ENCODE measurements around the gene SH2B3.
"Not testable (repeated sequence)": the region's sequence is repeated elsewhere in the genome, so short reads cannot be mapped to it uniquely, and the experiment has no call there.

Gene SH2B3

GRCh38 chr12:111387747-111388323 is 17.9 kb upstream of the SH2B3 start:
- DNase-seq: no peak

DNA sequence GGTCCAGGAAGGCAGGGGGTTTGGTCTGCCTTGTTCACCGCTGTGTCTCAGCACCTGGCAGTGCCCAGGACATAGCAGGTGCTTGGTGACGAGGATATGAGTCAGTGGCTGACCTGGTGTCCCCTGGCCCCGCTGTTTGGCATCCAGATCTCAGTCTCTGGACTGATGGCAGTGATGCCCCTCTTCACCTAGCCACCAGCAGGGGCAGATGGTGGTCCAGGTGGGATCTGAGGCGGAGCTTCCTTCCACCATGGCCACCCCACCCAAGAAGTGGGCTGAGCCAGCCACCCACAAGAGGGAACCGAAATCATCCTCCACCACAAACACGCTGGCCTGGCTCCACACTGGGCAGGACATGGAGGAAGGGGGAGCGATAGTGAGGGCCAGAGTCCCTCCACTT is 16.1 kb upstream of the SH2B3 start:
- DNase-seq: no peak

- no peak for DNase-seq
Measured at GRCh38 chr12:111390910-111391309, 14.8 kb upstream of the SH2B3 start.

DNA sequence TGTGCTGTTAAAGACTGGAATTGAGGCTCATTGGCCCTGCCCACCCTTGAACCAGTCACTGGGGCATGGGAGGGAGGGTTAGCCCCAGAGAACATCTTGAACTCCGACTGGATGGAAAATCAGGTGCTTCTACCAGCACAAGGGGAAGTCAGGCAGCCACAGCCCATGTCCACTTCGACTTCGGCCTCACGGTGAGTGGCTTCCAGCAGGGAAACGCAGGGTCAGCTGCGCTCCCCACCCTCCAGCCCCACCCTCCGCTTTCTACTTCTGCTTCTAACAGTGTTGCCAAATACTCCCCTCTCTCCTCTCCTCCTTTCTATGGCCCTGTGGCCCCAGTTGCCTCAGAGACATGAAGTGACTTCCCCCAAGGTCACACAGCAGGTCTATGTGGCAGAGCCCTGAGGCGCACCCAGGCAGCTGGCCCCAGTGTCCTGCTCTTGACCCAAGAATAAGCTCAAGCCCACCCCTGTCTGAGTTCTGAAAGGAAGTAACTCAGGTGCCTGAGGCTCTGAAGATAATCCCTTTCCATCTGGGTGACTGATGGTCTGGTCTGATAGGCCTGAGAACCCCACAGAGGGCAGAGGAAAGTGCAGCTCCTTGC is 11.9 kb upstream of the SH2B3 start:
- no peak for DNase-seq

GRCh38 chr12:111394480-111394879 is 11.2 kb upstream of the SH2B3 start:
- DNase-seq: no peak

GRCh38 chr12:111395336-111396187 is 10.2 kb upstream of the SH2B3 start:
- no peak for DNase-seq

GRCh38 chr12:111396271-111396670 is 9.5 kb upstream of the SH2B3 start:
- not testable (repeated sequence) for DNase-seq

- DNase-seq: peak; percentile 76
Measured at GRCh38 chr12:111396726-111397445, 8.8 kb upstream of the SH2B3 start.

- DNase-seq: no peak
Measured at GRCh38 chr12:111398530-111398929, 7.2 kb upstream of the SH2B3 start.

- not testable (repeated sequence) for DNase-seq
Measured at GRCh38 chr12:111399741-111400404, 5.8 kb upstream of the SH2B3 start.

DNA sequence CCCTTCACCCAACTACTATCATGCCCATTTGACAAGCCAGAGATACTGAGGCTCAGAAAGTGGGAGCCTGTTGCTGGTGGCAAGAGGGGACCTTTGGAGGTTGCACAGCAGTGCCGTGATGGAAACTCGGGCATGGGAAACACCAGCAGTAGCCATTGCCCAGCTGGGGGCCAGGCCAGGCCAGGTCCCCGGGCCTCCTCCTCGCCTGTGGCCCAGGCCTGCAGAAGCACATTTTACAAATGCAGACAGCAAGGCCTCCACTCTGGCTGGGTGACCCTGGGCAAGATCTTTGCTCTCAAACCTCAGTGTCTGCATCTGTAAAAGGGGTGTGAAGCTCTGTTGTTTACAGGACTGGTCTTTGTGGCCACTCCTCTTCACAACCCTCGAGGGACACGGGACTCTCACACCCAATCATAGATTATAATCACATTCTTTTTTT is 4.5 kb upstream of the SH2B3 start:
- no peak for DNase-seq

DNA sequence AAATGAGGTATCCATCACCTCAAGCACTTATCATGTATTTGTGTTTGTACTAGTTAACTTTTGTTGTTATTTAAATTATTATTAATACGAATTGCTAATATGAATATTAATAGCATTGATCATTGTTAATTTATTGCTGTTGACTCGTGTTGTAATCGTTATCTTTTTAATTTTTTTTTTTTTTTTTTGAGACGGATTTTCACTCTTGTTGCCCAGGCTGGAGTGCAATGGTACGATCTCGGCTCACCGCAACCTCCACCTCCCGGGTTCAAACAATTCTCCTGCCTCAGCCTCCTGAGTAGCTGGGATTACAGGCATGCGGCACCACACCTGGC is 3.3 kb upstream of the SH2B3 start:
- not testable (repeated sequence) for DNase-seq

- DNase-seq: peak; percentile 70
Measured at GRCh38 chr12:111404362-111405148, 1.2 kb upstream of the SH2B3 start.

GRCh38 chr12:111405149-111405858 is 419 bp upstream of the SH2B3 start:
- peak; percentile 94 for DNase-seq

DNA sequence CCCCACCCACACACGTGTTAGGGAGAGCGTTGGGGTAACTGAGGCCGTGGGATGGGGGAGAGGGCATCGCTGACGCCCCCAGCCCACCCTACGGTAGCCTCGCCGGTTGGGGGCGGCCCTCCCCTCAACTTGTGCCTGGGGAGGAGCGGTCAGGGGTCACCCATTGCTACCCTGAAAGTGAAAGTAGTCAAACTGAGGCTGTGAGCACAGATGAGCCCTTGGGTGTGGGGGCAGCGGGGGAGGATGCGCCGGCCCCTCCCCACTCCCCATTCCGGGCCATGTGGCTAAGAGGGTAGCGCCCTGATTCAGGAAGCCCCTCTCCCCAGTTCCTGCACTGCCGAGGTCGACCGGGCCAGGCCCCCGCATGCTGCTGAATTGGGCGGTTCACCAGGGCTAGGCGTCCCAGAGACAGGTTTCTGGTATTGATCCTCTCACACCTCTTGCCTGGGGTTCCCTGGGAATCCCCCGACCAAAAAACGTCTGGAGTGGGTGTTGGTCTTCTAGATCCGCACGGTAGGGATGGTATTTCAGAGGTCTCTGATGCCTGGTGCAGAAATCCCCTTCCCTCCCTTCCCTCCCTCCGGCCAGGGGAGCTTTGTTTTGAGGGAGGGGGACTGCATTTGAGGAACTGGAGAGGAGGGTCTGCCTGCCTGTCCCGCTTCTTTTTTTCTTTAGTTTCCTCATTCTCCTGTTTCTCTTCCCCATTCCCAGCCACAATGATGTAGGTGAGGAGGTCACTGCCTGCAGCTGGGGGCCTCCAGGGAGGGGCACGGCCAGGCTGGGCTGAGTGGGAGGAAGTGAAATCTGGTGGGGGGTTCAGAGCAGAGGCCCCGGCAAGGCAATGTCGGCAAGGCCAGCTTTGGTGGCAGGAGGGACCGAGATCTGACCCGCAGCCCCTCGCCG is 1.0 kb downstream of the SH2B3 start:
- DNase-seq: no peak

DNA sequence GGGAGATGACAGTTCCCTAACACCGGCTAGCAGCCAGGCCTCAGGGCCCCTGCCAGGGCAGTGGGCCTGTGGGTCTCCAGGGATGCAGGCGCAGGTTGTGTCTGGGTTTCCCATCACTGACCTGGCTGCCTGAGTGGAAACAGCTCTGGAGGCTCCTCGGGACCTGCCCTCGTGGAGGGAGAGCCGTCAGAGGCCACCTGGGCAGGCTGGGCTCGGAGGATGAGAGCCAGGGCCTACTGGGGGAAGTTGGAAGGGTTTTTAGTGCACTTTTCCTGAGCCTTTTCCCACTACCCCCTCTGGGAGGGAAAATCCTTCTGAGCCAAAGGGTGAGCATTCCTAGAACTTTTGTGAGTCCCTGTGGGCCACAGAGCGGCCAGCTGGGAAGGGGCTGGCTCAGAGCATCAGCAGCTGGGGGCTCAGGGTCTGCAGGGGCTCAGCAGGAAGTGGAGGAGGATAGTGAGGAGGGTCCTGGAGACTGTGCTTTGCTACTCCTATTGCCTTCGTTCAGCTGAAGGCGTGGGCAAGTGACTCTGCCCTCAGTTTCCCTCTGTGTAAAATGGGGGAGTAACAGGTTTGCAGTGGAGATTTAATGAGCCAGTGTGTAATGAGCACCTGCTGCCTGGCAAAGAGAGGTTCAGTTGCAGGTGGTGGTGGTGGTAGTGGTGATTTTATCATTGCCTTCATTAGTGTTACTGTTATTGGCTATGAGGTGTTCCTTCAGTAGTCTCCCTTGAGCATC is 1.8 kb downstream of the SH2B3 start:
- DNase-seq: no peak

DNA sequence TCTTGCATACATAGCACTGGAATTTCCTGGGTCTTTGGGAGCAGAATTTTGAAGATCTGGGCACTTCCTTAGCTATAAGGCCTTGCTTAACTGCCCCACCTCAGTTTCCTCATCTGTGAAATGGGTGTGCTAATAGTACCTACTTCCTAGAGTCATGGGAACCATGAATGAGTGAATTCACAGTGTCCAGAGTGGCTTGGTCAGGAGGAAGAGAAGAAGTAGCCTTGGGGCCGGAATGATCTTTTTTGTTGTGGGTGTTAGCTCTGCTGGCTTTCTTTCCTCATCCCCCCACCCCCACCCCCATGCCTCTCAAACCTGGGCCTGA is 2.4 kb downstream of the SH2B3 start:
- no peak for DNase-seq

DNA sequence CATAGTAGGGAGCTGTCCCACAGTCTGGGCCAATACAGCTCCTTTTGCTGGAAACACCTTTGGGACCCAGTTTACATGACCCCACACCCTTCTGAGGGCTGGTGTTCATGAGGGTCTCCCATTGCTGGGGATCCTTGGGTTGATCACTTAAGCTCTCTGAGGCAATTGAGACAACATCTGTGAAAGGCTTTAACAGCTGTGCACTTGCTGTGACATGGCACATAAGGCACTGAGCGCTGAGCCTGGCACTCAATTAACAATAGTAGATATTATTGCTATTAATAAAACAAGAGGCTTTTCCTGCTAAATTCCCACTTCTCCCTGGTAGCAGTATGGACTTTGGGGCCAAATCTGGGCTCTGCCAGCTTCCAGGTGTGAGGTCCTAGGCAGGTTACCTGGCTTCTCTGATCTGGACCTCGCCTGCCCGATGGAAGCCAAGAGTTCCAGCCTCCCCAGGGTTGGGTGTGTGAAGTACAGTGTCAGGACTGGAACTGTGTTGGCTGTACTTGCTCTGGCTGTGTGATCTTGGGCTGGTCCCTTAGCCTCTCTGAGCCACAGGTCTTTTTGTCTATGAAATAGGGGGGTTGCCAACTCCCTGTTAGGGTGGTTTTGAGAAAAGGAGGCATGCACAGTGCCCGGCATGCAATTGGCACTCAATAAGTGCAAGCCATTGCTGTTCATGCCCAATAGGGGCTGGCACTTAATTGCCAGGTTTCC is 3.1 kb downstream of the SH2B3 start:
- DNase-seq: no peak

DNA sequence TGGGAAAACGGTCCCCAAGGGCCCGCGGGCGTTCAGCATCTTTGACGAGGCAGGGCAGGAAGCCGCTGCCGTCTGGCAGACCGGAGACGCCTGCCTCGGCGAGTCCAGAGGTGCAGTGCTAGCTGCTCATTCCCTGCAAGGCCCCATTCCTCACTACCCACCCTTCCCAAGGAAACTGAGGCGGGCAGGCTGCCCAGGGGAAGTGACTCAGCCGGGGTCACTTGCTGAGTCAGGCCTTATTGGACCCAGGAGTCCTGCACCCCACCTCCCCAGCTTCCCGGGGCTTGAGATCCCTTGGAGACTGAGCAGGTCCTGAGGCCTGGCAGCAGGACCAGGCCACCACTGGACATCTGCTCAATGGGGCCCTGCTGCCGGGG is 3.7 kb downstream of the SH2B3 start:
- no peak for DNase-seq
